CD4-positive, alpha-beta T cell treated with Interleukin-4 for 1 hour (primary cell): ENCODE results near the gene ENTPD2.
"Not testable (repeated sequence)": the region's sequence is repeated elsewhere in the genome, so short reads cannot be mapped to it uniquely, and the experiment has no call there.

Experiments used
- DNase-seq, 2 donors: peaks; one replicate each; pipeline ENCODE4 v3.0.0-alpha.2; 2020 to 2022

ENTPD2 gene

GRCh38 chr9:137063311-137064026 lies 9.6 kb upstream of the ENTPD2 start:
- DNase-seq: no peak

- not testable (repeated sequence) for DNase-seq
These were observed 8.9 kb upstream of the ENTPD2 start for GRCh38 chr9:137062798-137063197.

GRCh38 chr9:137062384-137062783 lies 8.5 kb upstream of the ENTPD2 start:
- DNase-seq: no peak

GRCh38 chr9:137058521-137059234 lies 4.8 kb upstream of the ENTPD2 start:
- DNase-seq: no peak

GRCh38 chr9:137057545-137057944 lies 3.7 kb upstream of the ENTPD2 start:
- DNase-seq: no peak

GRCh38 chr9:137056739-137057415 lies 3.0 kb upstream of the ENTPD2 start:
- no peak for DNase-seq

GRCh38 chr9:137055385-137056364 lies 1.8 kb upstream of the ENTPD2 start:
- no peak for DNase-seq

GRCh38 chr9:137054932-137055384 lies 1.1 kb upstream of the ENTPD2 start:
- no peak for DNase-seq

- no peak for DNase-seq
These were observed 590 bp downstream of the ENTPD2 start for GRCh38 chr9:137052998-137053943.

GRCh38 chr9:137052293-137052692 lies 1.6 kb downstream of the ENTPD2 start:
- DNase-seq: no peak

GRCh38 chr9:137051145-137051724 lies 2.6 kb downstream of the ENTPD2 start:
- DNase-seq: no peak

GRCh38 chr9:137050570-137050969 lies 3.3 kb downstream of the ENTPD2 start:
- no peak for DNase-seq

GRCh38 chr9:137049544-137050449 lies 4.1 kb downstream of the ENTPD2 start:
- DNase-seq: peak; percentile 49 to 66

GRCh38 chr9:137048655-137049543 lies 5.0 kb downstream of the ENTPD2 start:
- DNase-seq: no peak

- peak; percentile 81 to 83 for DNase-seq
These were observed 7.6 kb downstream of the ENTPD2 start, which contains the start of gene NPDC1 for GRCh38 chr9:137046088-137046787. Gene NPDC1 (minus strand): TSS chr9:137046177. CDS start chr9:137045989, 188 bp downstream.

GRCh38 chr9:137045294-137046087 lies 8.4 kb downstream of the ENTPD2 start:
- no peak for DNase-seq
